Mesodermal cell (in vitro differentiated cells): Measurements from ENCODE around the gene USP31.
"Not testable (repeated sequence)": the region's sequence is repeated elsewhere in the genome, so short reads cannot be mapped to it uniquely, and the experiment has no call there.

ENCODE experiments used
- H3K27ac ChIP-seq: 2 replicates; pipeline ENCODE4 v1.7.0; 2013; ENCODE audit warnings: mild to moderate bottlenecking, low read depth, low read length, moderate library complexity; ENCODE audit not compliant: severe bottlenecking
- H3K36me3 ChIP-seq: 2 replicates; pipeline ENCODE4 v1.7.1; 2013; ENCODE audit warnings: mild to moderate bottlenecking, low read length, moderate library complexity; ENCODE audit not compliant: control insufficient read depth, insufficient read depth
- H3K4me1 ChIP-seq: one replicate; pipeline ENCODE4 v1.7.1; 2013; ENCODE audit warnings: mild to moderate bottlenecking, low read length; ENCODE audit not compliant: insufficient read depth, control insufficient read depth, poor library complexity, severe bottlenecking
- H3K4me3 ChIP-seq: 2 replicates; pipeline ENCODE4 v1.7.0; 2013; ENCODE audit warnings: low read length, control low read depth, mild to moderate bottlenecking; ENCODE audit not compliant: insufficient read depth, poor library complexity, severe bottlenecking; ENCODE audit errors: extremely low read depth
- H3K9me3 ChIP-seq: 2 replicates; pipeline ENCODE4 v1.7.1; 2013; ENCODE audit warnings: mild to moderate bottlenecking, low read length, moderate library complexity; ENCODE audit not compliant: control insufficient read depth
- WGBS, 2 experiments: methylation state at CpG; one replicate each; pipeline ENCODE4 v1.1.5; 2013; ENCODE audit warnings: missing lambda C conversion rate in 2 of 2; ENCODE audit not compliant: insufficient coverage in 2 of 2; 5-methylcytosine and 5-hydroxymethylcytosine counted together

The USP31 gene

DNA sequence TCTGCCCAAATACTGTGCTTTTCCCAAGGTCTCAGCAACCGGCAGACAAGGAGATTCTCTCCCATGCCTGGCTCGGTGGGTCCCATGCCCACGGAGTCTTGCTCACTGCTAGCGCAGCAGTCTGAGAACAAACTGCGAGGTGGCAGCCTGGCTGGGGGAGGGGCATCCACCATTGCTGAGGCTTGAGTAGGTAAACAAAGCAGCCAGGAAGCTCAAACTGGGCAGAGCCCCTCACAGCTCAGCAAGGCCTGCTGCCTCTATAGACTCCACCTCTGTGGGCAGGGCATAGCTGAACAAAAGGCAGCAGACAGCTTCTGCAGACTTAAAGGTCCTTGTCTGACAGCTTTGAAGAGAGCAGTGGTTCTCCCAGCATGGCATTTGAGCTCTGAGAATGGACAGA, 55.1 kb downstream of the USP31 start:
- H3K9me3 ChIP-seq, H3K4me3 ChIP-seq, H3K36me3 ChIP-seq, H3K27ac ChIP-seq, H3K4me1 ChIP-seq: not testable (repeated sequence)
- 79 to 80% methylated on average over 5 of the region's 5 CpGs for WGBS, 2 experiments

- Histone ChIP-seq H3K4me1 (no peaks in the 10 kb centered on the region), H3K9me3 (no peaks in the 10 kb centered on the region), H3K4me3 (no peak overlapping the region), H3K36me3 (peaks cover 11% of the 10 kb centered on the region), H3K27ac (no peak overlapping the region)
- WGBS, 2 experiments = 100% methylated on average over 1 of the region's 1 CpG; no CpG with 5 or more reads in 1 of the 2 experiments
These were observed 56.5 kb downstream of the USP31 start for GRCh38 chr16:23092801-23093117.

DNA sequence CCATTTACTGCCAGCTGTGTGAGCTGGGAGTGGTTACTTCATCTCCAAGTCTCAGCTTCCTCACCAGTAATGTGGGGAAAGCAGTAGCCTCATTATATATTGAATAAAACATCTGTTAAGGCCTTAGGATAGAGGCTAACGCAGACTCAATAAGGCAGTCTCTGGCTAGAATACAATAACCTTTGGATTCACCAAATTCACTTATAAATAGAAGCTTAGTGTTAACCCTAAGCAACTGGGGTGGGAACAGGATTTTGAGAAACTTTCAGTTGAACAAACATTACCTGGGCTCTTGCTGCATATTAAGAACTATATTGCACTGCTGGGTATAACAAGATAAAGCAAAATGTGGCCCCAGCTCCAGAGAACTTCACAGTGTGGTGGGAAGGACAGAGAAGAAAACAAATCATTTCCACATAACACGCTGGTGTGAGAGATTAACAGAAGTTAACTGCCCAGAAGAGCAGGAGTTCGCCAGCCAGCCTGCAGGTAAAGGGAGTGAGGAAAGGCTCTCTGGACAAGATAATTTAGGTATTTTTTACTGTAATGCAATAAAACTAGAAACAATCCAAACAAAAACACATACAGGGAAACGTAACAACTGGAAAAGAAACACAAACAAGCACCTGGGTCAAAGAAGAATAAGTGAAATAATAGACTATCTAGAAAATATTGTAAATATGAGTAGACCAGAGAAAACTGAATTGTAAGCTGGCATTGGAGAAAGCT, 57.0 kb downstream of the USP31 start:
- no CpG with 5 or more reads among the region's 4 CpGs for WGBS, 2 experiments
- no peaks in the 10 kb centered on the region for H3K9me3 ChIP-seq
- H3K4me3 ChIP-seq = no peak overlapping the region
- no peaks in the 10 kb centered on the region for H3K4me1 ChIP-seq
- H3K36me3 ChIP-seq = peaks cover 11% of the 10 kb centered on the region
- no peak overlapping the region for H3K27ac ChIP-seq

- WGBS, 2 experiments = 85 to 88% methylated on average over 8 of the region's 8 CpGs
- H3K4me3 ChIP-seq = no peak overlapping the region
- H3K9me3 ChIP-seq = no peaks in the 10 kb centered on the region
- no peaks in the 10 kb centered on the region for H3K4me1 ChIP-seq
- no peak overlapping the region for H3K27ac ChIP-seq
- peaks cover 15% of the 10 kb centered on the region for H3K36me3 ChIP-seq
These were observed 60.1 kb downstream of the USP31 start for GRCh38 chr16:23089111-23089510.

DNA sequence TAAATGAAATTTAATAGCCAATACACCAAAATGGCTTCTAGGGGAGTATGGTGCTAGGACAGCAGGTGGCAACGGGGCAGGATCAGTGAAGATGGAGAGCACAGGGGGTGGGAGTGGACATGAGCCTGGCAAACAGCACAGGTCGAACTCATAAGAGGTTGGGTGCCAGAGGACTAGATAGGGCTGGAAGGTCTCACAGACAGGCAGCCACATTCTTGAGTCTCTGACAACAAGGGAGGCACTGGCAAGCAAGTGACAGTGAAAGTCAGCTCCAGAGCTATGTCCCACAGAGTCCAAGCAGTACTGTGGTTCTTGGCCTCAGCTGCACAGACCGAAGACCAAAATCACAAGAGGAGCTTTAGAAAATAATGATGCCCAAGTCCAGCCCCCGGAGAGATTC, 61.2 kb downstream of the USP31 start:
- 93 to 95% methylated on average over 3 to 4 of the region's 4 CpGs for WGBS, 2 experiments
- no peaks in the 10 kb centered on the region for H3K4me1 ChIP-seq
- H3K27ac ChIP-seq = no peak overlapping the region
- peaks cover 18% of the 10 kb centered on the region for H3K36me3 ChIP-seq
- no peak overlapping the region for H3K4me3 ChIP-seq
- no peaks in the 10 kb centered on the region for H3K9me3 ChIP-seq

GRCh38 chr16:23085949-23086348, 63.3 kb downstream of the USP31 start:
- H3K4me3 ChIP-seq = no peak overlapping the region
- no peaks in the 10 kb centered on the region for H3K9me3 ChIP-seq
- WGBS, 2 experiments = 83 to 94% methylated on average over 2 of the region's 3 CpGs
- no peaks in the 10 kb centered on the region for H3K4me1 ChIP-seq
- H3K27ac ChIP-seq = no peak overlapping the region
- peaks cover 29% of the 10 kb centered on the region for H3K36me3 ChIP-seq

GRCh38 chr16:23082161-23082788, 67.0 kb downstream of the USP31 start:
- no peak overlapping the region for H3K4me3 ChIP-seq
- no peaks in the 10 kb centered on the region for H3K4me1 ChIP-seq
- WGBS, 2 experiments = 94 to 98% methylated on average over 6 to 7 of the region's 9 CpGs
- H3K9me3 ChIP-seq = no peaks in the 10 kb centered on the region
- H3K36me3 ChIP-seq = peaks cover 45% of the 10 kb centered on the region
- peak overlapping the region; percentile 31 for H3K27ac ChIP-seq

- Histone ChIP-seq H3K4me1 (no peaks in the 10 kb centered on the region), H3K27ac (peak overlapping the region; percentile 31), H3K4me3 (no peak overlapping the region), H3K9me3 (no peaks in the 10 kb centered on the region), H3K36me3 (peaks cover 45% of the 10 kb centered on the region)
- 86 to 93% methylated on average over 6 of the region's 6 CpGs for WGBS, 2 experiments
These were observed 67.6 kb downstream of the USP31 start for GRCh38 chr16:23081675-23082119.

GRCh38 chr16:23080747-23081146, 68.5 kb downstream of the USP31 start:
- no peaks in the 10 kb centered on the region for H3K9me3 ChIP-seq
- H3K36me3 ChIP-seq = peaks cover 51% of the 10 kb centered on the region
- H3K4me3 ChIP-seq = no peak overlapping the region
- no peaks in the 10 kb centered on the region for H3K4me1 ChIP-seq
- H3K27ac ChIP-seq = no peak overlapping the region
- 70 to 79% methylated on average over 2 to 3 of the region's 3 CpGs for WGBS, 2 experiments

DNA sequence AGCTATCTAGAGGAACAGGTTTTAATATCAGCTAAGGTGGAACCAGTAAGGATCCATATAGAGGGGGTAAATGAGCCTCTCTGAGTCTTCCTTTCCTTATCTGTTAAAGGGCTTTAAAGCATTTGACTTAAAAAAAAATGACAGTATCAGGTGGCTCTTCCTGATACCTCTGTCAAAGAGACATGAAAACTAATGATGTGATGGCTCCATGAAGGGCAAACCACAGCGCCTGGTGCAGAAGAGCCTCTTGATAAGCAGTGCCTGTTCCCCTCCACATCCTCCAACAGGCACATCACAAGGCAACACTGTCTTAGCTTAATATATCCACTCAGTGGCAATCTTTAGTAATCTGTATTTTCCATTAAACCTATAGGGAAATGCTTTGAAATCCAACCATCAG, 68.9 kb downstream of the USP31 start:
- Histone ChIP-seq H3K27ac (no peak overlapping the region), H3K9me3 (no peaks in the 10 kb centered on the region), H3K4me1 (no peaks in the 10 kb centered on the region), H3K4me3 (no peak overlapping the region), H3K36me3 (peaks cover 55% of the 10 kb centered on the region)
- 100% methylated on average over 1 of the region's 1 CpG; no CpG with 5 or more reads in 1 of the 2 experiments for WGBS, 2 experiments

DNA sequence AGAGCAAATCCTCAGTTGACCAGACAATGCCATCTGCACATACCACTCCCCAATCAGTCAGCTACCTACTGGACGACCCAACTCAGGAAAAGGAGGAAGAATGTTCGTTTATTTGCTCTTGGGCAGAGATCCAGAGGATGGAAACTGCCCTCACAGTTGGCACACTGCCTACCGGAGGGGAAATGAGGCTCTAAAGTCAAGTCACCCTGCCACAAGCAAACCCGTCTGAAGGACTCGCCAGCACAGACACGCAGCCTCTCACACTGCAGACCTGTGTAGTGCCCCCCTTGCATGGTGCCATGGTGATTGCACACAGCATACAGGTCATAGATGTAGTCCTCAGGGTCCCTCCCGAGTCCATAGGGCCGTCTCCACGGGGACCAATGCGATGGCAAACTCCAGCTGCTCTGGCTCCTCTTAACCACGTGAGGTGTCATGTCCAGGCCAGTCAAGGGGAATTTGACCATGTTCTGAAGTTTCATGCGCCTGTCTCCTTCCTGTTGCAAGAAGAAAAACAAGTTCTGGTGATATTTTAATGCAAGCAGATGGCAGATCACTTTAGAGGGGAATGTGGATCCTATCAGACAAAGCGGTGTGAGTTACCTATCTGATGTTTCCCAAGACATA, 69.5 kb downstream of the USP31 start:
- H3K4me1 ChIP-seq = no peaks in the 10 kb centered on the region
- no peak overlapping the region for H3K4me3 ChIP-seq
- WGBS, 2 experiments = 92 to 93% methylated on average over 10 to 12 of the region's 13 CpGs
- peaks cover 57% of the 10 kb centered on the region for H3K36me3 ChIP-seq
- no peaks in the 10 kb centered on the region for H3K9me3 ChIP-seq
- H3K27ac ChIP-seq = no peak overlapping the region
